ENCODE data around the gene ARR3.
"Not testable (repeated sequence)": the region's sequence is repeated elsewhere in the genome, so short reads cannot be mapped to it uniquely, and the experiment has no call there.

The ARR3 gene

DNA sequence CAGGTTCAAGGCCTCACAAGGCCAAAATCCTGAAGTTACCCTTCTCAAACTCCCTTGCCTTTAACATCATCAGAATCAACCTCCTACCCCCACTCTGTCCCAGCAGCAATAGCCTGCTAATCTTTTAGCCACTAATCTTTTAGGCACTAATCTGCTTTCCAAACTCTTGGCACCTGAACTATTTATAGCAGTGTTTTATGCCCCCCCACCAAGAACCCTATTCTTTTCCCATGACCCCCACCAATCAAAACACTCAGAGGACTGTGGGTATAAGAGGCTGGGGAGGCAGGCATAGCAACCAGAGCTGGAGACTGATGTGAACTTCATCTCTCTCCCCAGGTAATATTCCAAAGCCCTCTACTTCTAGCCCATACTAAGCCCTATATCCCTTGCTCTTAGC lies at the start of gene ARR3:
Gene ARR3, plus strand, starts transcription at position 301 of the 400 bp plus-strand sequence. CDS start 1,052 bp downstream, outside the sequence.
- DNase-seq = no peak

DNA sequence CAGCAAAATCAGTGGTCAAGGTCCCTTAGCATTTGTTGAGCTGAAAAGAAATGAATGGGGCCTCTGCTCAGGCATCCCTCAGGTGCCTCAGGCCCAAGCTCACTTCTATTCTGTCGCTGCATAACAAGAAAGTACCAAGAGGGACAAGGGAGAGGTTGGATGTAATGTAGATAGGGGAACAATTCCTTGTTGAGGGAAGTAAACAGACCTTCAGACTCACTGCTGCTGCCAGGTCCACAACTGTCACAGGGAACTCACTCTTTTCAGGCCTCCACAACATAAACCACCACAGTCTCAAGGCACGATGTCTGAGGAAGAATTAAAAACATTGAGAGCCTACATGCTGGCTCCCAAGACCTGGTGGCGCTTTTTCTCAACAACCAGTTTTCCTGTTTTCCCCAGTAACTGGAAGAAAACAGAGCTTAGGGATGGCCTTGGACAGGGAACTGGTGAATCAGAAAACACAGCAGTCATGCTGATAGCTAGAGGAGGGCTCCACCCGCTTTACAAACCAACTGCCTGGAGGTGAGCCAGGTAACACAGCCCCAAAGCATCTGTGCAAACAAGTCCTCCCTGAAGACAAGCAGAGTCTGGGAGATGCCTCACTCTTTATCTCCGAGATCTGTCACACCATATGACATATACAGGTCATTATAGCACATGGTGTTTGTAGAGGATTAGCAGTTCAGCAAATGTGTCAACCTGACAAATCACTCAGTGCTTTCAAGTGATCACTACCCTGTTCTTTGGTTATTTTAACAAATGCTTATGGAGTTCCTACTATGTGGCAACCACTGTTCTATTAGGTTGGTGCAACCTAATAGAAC lies 48.0 kb upstream of the ARR3 start:
- no peak for DNase-seq

DNA sequence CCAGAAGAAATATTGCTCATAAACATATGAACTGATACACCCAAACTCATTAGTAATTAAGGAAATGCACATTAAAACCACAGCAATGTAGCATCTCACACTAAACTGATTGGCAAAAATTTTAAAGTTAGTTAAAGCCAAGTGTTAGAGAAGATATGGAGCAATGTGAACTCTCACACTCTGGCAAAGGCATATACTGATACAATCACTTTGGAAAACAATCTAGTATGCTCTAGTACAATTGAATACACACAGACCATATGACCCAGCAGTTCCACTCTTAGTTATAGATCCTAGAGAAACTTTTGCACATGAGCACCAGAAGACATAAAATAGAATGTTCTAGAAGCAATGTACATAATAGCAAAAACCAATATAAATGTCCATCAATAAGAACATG lies 42.1 kb upstream of the ARR3 start:
- no peak for DNase-seq

DNA sequence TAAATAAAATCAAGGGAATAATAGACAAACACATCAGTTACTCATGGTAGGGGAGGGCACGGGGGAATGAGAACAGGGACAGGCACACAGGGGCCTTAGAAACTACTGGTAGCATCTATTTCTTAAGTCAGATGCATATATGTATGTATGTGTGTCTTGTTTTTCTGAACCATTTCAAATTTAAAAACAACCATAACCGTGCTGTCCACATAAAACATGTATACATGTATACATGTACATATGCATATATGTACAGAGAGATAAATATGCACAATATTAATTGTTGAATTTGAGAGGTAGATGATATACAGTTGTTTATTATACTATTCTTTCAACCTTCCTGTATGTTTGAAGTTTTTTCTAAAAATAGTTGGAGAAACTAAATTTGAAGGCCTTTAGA lies 41.4 kb upstream of the ARR3 start:
- no peak for DNase-seq

GRCh38 chrX:70231666-70232065 lies 36.5 kb upstream of the ARR3 start:
- DNase-seq = no peak

- no peak for DNase-seq
Observed at GRCh38 chrX:70234355-70234754, 33.8 kb upstream of the ARR3 start, which contains the start of gene AWAT1. Gene AWAT1 (plus strand): TSS chrX:70234655. CDS start chrX:70234696, 41 bp downstream.

DNA sequence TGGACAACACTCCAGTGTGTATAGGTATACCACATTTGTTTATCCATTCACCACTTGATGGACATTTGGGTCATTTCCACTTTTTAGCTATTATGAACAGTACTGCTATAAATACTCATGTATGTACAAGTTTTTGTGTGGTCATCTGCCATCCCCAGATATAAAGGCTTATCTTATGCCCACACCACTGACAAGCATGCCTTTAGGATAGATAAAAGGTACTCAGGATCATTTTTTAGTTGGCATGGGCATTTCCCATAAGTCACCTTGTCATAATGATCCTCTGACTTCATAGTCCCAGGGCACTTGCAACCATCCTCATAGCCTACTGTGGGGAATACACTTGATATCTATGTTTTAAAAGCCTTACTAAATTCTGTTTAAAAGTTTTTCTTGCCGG lies 27.4 kb upstream of the ARR3 start:
- DNase-seq = no peak

DNA sequence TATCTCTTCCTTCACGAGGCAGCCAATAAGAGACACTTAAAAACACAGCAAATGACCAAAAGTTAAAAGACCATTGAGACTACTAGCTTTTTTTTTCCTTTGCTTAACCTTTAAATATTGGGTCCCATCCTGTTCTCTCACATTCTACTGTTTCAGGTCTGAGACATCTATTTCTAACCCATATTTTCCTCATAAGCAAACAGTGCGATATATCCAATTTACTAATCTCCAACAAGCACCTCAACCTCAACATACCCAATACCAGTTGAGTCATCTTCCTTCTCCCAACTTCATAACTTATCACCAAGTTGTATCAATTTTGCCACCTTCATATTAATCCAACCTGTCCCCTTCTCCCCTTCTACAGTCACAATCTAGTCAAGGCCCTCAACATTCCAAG lies 26.6 kb upstream of the ARR3 start:
- DNase-seq = no peak

DNA sequence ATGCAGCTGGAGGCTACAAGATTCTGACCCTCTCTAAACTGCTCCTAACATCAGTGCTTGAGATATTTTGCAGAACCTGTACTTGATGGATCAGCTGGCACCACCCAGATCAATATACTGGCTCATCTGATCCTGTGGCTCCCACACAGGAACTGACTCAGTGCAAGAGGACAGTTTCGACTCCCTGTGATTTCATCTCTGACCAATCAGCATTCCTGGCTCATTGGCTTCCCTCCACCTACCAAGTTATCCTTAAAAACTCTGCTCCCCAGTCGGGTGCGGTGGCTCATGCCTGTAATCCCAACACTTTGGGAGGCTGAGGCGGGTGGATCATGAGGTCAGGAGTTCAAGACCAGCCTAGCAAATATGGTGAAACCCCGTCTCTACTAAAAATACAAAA lies 24.5 kb upstream of the ARR3 start:
- not testable (repeated sequence) for DNase-seq

DNA sequence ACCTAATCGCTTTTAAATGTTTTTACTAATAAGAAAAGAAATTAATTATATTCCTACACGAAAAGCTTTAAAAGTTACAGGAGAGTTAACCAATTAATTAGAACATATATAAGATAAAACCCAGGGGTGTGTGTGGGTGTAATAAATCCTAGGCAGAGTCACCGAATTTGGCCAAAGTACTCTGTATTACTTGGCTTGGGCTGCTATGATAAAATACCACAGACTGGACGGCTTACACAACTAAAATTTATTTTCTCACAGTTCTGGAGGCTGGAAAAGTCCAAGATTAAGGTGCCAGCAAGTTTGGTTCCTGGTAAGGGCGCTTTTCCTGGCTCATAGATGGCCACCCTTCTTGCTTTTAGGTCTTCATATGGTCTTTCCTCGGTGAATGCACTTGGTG lies 23.3 kb upstream of the ARR3 start:
- no peak for DNase-seq

DNA sequence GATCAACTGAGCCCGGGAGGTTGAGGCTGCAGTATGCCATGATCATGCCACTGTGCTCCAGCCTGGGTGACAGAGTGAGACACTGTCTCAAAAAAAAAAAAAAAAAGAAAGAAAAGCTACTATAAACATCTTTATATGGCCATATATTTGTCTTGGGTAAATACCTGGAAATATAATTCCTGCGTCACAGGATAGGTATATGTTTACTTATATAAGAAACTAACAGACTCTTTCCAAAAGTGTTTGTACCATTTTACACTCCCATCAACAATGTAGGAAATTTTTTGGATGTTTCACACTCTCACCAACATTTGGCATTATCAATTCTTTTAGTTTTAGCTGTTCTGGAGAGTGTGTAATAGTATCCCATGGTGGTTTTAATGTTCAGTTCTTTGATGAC lies 20.9 kb upstream of the ARR3 start:
- no peak for DNase-seq

GRCh38 chrX:70252491-70252890 lies 15.6 kb upstream of the ARR3 start:
- DNase-seq = no peak

DNA sequence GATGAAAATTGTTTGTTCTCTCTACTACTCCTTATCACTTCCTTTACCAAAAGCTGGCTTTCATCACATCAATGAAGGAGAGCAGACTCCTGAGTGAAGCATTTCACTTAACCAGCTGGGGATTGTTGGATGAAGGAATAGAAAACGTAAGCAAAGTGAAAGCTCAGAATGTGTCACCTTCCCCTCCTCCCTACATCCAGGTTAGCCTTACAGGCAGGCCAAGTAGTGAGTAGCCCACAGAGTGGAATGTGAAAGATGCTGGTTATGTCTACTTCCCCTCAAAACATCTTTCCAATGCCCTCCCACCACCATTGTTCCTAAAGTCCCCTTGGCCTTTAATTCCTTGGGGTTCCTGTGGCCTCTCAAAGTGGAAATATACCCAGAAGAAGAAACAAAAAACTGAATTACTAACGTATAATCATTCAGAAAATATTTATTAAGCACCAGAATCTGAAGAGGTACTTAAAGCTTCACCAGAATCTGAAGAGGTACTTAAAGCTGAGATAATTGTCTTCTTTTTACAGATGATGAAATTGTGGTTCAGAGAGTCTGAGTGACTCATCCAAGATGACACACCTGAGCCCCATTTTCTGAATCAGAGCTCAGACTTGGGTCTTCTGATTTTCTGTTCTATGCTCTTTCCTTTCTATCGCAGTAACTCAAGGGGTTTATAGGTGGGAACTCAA lies 14.6 kb upstream of the ARR3 start:
- DNase-seq = no peak

DNA sequence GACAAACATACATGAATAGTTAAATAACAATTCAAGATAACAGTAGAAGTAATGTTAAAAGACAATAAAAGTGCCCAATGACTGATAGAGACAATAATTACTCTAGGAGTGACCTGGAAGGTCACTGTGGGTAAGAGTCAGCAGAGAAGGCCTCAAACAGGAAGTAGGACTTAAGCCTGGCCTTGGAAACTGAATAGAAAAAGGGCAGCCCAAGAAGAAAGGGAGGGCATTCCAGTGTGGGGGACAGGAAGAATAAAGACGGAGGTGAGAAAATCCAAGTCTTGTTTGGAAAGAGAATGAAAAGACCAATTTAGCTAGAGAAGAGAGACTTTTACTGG lies 14.1 kb upstream of the ARR3 start:
- DNase-seq = no peak

DNA sequence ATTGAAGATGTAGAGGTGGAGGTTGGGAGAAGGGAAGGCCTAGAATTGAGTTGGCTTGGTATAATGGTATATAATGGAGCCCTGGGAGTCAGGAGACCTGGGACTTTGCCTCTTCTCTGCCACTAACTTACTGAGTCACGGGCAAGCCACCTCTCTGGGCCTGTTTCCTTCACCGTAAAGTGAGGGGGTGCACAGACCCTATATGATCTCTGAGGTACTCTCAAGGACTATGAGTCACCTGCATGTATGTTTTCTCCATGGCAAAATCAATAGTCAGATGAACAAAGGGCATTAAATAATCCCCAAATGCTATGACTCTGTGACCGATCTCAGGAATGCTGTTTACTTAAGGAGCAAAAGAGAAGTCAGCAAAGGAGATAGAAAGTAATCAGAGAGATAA lies 13.2 kb upstream of the ARR3 start:
- no peak for DNase-seq

- no peak for DNase-seq
Observed at GRCh38 chrX:70255452-70255851, 12.7 kb upstream of the ARR3 start.

- DNase-seq = no peak
Observed at GRCh38 chrX:70257423-70258288, 10.5 kb upstream of the ARR3 start.

DNA sequence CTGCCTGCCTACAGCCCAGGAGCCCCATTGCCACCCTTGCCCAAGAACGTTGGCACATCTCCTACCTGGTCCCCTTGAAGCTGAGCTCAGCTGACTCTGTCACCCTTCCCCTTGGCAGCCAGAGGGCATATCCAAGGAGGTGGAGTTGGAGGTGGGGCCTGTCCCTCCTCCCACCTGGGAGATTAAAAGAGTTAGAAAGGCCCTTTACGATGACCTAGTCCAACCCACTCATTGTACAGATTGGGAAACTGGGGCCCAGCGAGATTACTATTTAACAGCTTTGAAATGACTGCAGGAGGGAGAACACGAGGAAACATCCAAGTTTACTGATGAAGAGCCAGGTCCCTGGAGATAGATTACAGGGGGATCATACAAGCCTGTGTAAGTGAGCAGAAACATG lies 8.0 kb upstream of the ARR3 start, which contains the start of gene P2RY4:
Gene P2RY4, minus strand, starts transcription at position 101 of the 400 bp plus-strand sequence. CDS start 580 bp downstream, outside the sequence.
- no peak for DNase-seq

DNA sequence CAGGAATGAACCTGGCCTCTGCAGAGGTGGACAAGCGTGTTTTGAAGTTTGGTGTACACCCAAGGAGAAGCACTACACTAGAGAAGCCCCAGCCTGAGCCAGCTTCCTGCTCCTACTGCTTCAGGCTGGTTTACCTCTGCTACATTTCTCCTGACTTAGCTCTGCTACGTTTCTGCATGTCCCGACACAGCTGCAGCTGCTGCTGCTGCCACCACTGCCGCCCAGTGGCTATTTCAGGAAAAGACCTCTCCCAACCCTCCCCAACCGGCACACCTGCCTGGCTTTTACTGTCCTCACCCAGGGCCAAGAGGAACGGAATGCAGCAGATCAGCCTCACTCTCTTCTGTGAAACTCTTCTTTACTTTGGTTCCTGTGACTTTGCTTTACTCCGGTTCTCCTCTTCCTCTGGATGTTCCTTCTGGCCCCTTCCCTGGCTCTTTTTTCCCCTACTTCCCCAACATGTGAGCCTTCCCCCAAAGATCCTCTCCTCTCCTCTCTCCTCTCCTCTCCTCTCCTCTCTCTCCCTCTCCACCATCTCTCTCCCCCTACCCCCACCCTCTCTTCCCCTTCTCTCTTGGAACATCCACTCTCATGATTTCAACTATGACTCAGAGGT lies 5.1 kb upstream of the ARR3 start:
- peak; percentile 3 for DNase-seq

GRCh38 chrX:70264784-70265183 lies 3.4 kb upstream of the ARR3 start:
- no peak for DNase-seq

DNA sequence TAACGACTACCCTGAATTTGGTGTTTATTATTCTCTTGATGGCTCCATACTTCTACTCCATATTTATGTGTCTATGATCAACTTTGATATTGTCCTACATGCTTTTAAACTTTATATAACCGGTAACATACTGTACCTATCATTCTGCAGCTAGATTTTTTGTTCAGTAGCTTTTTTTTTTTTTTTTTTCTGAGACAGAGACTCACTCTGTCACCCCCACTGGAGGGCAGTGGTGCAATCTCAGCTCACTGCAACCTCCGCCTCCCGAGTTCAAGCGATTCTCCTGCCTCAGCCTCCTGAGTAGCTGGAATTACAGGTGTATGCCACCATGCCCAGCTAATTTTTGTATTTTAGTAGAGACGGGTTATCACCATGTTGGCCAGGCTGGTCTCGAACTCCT lies 5.9 kb downstream of the ARR3 start:
- DNase-seq = not testable (repeated sequence)

DNA sequence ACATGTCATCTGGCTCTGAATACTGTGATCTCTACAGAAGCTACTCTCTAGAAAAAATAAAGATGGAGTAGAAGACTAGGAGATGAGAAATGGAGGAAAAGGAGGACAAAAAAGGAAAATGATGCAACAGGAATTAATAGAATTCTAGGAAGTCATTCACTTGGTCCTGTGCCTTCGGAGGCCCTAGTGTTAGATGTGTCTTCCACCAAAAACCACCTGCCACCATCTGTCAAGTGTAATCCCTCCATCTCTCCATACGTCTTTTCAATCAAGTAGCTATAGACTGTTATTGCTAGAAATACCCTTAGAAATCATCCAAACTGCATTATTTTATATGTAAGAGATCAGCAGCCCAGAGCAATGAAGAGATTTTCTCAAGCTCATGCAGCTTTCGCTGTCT lies 10.9 kb downstream of the ARR3 start:
- no peak for DNase-seq

DNA sequence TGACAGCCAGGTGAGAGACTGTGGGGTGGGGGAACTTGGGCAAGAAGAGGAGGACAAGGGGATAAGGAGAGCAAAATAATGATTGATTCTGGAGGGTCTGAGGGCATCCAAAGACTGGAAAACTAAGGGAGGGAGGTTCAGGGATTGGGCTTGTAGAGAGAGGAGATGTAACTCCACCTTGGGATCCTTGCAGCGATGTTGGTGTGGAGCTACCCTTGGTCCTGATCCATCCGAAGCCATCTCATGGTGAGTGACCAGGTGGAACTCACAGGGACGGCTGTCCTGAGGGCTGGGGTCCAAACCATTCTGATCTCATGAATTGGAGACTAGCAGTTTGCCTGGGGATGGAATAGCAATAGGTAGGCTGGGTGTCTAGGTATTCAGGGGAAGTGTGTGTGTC lies 12.4 kb downstream of the ARR3 start:
- DNase-seq = no peak

Data from CD4-positive, alpha-beta T cell treated with Interleukin-12 subunit alpha and Interleukin-12 subunit beta, for 1 hour (primary cell).